ENCODE data around the gene APOC4. TPM values are rescaled to one million over a fixed set of nuclear protein-coding genes. Genes with fewer than 3 reads are reported as not detected.
"Not testable (repeated sequence)": the region's sequence is repeated elsewhere in the genome, so short reads cannot be mapped to it uniquely, and the experiment has no call there.

Gene APOC4
- polyA plus RNA-seq, 1 donor, result not detected

GRCh38 chr19:44959691-44960090 lies 17.7 kb downstream of the APOC4 start:
- Histone ChIP-seq H3K9me3 (ENCODE audit: control insufficient read depth, low read depth, low read length) (no peaks in the 10 kb centered on the region), H3K36me3 (ENCODE audit: control insufficient read depth, insufficient read depth, low read length) (peaks cover 30% of the 10 kb centered on the region), H3K4me3 (ENCODE audit: low read length) (no peak overlapping the region), H3K4me1 (ENCODE audit: control insufficient read depth, insufficient read depth, low read length) (peaks cover 16% of the 10 kb centered on the region), H3K27me3 (ENCODE audit: control insufficient read depth, insufficient read depth, low read length) (no peaks in the 10 kb centered on the region), H3K27ac (ENCODE audit: low read length) (no peak overlapping the region)
- 80% methylated on average over 1 of the region's 5 CpGs for WGBS (ENCODE audit: insufficient coverage, low lambda C conversion rate)
- DNase-seq, result no peak

DNA sequence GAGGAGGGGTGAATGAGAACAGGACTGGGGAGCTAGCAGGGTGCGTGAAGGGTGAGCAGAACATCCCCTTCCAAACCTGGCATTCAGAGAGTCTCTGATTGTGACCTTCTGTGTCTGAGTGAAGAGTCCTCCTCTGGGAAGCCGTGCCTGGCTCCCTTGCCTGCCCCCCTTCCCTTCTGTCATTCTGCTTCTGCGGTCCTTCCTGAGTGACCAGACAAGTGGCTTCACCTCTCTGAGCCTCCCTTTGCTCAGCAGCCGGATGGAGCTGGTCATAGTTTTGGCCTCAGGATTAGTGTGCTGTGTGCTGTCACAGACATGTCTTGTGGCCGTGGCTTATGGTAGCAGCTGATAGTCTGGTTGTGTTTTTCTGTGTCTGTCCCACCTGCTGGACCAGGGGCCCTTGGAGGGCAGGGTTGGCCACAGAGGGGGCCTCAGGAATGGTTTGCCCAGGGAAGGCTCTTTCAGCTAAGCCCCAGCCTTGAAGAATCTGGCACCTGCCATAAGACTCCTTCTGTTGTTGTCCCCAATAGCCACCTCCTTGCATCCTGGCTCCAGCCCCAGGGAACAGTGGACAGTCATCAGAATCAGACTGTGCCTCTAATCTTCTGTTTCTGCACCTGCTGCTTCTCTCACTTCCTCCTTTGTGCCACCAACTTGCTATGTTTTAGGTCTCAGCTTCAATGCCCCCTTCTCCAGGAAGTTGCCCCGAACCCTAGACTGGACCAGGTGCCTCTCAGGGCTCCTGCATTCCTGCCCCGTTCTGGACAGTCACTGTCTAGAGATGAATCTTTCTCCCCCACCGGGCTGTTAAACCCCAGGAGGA lies 19.1 kb downstream of the APOC4 start:
- Histone ChIP-seq H3K4me1 (ENCODE audit: control insufficient read depth, insufficient read depth, low read length) (peaks cover 13% of the 10 kb centered on the region), H3K27me3 (ENCODE audit: control insufficient read depth, insufficient read depth, low read length) (no peaks in the 10 kb centered on the region), H3K4me3 (ENCODE audit: low read length) (no peak overlapping the region), H3K9me3 (ENCODE audit: control insufficient read depth, low read depth, low read length) (no peaks in the 10 kb centered on the region), H3K27ac (ENCODE audit: low read length) (no peak overlapping the region), H3K36me3 (ENCODE audit: control insufficient read depth, insufficient read depth, low read length) (peaks cover 37% of the 10 kb centered on the region)
- WGBS (ENCODE audit: insufficient coverage, low lambda C conversion rate), result no CpG with 5 or more reads among the region's 8 CpGs
- no peak for DNase-seq

DNA sequence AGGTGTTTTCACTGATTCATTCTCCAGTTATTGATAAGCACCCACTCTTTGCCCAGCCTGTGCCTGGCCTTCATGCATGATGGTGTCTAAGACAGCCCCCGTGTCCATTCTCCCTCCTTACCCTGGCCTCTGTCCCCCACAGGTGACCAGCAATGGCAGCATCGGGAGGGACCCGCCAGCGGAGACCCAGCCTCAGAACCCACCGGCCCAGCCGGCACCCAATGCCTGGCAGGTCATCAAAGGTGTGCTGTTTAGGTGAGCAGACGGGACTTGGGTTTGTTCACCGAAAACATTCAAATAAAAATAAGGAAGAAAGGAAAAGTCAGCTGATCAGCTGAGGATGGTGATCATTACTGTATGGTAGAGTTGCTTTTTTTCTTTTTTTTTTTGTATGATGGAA lies 19.8 kb downstream of the APOC4 start:
- H3K9me3 ChIP-seq (ENCODE audit: control insufficient read depth, low read depth, low read length), result no peaks in the 10 kb centered on the region
- peaks cover 8% of the 10 kb centered on the region for H3K4me1 ChIP-seq (ENCODE audit: control insufficient read depth, insufficient read depth, low read length)
- H3K36me3 ChIP-seq (ENCODE audit: control insufficient read depth, insufficient read depth, low read length), result peaks cover 39% of the 10 kb centered on the region
- H3K4me3 ChIP-seq (ENCODE audit: low read length), result no peak overlapping the region
- no peak for DNase-seq
- no peak overlapping the region for H3K27ac ChIP-seq (ENCODE audit: low read length)
- no CpG with 5 or more reads among the region's 8 CpGs for WGBS (ENCODE audit: insufficient coverage, low lambda C conversion rate)
- H3K27me3 ChIP-seq (ENCODE audit: control insufficient read depth, insufficient read depth, low read length), result no peaks in the 10 kb centered on the region

- H3K4me1 ChIP-seq (ENCODE audit: control insufficient read depth, insufficient read depth, low read length), result no peaks in the 10 kb centered on the region
- no peak for DNase-seq
- WGBS (ENCODE audit: insufficient coverage, low lambda C conversion rate), result 100% methylated on average over 1 of the region's 5 CpGs
- no peaks in the 10 kb centered on the region for H3K27me3 ChIP-seq (ENCODE audit: control insufficient read depth, insufficient read depth, low read length)
- H3K27ac ChIP-seq (ENCODE audit: low read length), result no peak overlapping the region
- no peak overlapping the region for H3K4me3 ChIP-seq (ENCODE audit: low read length)
- H3K9me3 ChIP-seq (ENCODE audit: control insufficient read depth, low read depth, low read length), result no peaks in the 10 kb centered on the region
- peaks cover 43% of the 10 kb centered on the region for H3K36me3 ChIP-seq (ENCODE audit: control insufficient read depth, insufficient read depth, low read length)
These were observed 26.1 kb downstream of the APOC4 start for GRCh38 chr19:44968118-44968517.

GRCh38 chr19:44968670-44969069 lies 26.6 kb downstream of the APOC4 start:
- DNase-seq, result no peak
- no peak overlapping the region for H3K27ac ChIP-seq (ENCODE audit: low read length)
- H3K36me3 ChIP-seq (ENCODE audit: control insufficient read depth, insufficient read depth, low read length), result peaks cover 47% of the 10 kb centered on the region
- H3K4me3 ChIP-seq (ENCODE audit: low read length), result no peak overlapping the region
- H3K27me3 ChIP-seq (ENCODE audit: control insufficient read depth, insufficient read depth, low read length), result no peaks in the 10 kb centered on the region
- no peaks in the 10 kb centered on the region for H3K4me1 ChIP-seq (ENCODE audit: control insufficient read depth, insufficient read depth, low read length)
- H3K9me3 ChIP-seq (ENCODE audit: control insufficient read depth, low read depth, low read length), result no peaks in the 10 kb centered on the region
- no CpG with 5 or more reads among the region's 4 CpGs for WGBS (ENCODE audit: insufficient coverage, low lambda C conversion rate)

- Histone ChIP-seq H3K27ac (ENCODE audit: low read length) (no peak overlapping the region), H3K9me3 (ENCODE audit: control insufficient read depth, low read depth, low read length) (no peaks in the 10 kb centered on the region), H3K36me3 (ENCODE audit: control insufficient read depth, insufficient read depth, low read length) (peaks cover 52% of the 10 kb centered on the region), H3K4me3 (ENCODE audit: low read length) (no peak overlapping the region), H3K27me3 (ENCODE audit: control insufficient read depth, insufficient read depth, low read length) (no peaks in the 10 kb centered on the region), H3K4me1 (ENCODE audit: control insufficient read depth, insufficient read depth, low read length) (no peaks in the 10 kb centered on the region)
- no CpG with 5 or more reads among the region's 5 CpGs for WGBS (ENCODE audit: insufficient coverage, low lambda C conversion rate)
- no peak for DNase-seq
These were observed 27.4 kb downstream of the APOC4 start for GRCh38 chr19:44969437-44969836.

DNA sequence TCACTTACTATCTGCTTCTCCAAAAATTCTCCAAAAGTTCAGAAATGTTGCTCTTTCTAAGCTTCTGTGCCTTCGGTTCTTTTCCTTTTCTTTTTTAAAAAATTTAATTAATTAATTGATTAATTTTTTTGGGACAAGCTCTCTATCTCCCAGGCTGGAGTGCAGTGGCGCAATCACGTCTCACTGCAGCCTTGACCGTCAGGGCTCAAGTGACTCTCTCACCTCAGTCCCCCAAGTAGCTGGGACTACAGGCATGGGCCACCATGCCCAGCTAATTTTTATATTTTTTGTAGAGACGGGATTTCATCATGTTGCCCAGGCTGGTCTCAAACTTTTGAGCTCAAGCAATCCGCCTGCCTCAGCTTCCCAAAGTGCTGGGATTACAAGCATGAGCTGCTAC lies 29.4 kb downstream of the APOC4 start:
- 100% methylated on average over 1 of the region's 6 CpGs for WGBS (ENCODE audit: insufficient coverage, low lambda C conversion rate)
- not testable (repeated sequence) for H3K9me3 ChIP-seq (ENCODE audit: control insufficient read depth, low read depth, low read length)

GRCh38 chr19:44972802-44973201 lies 30.8 kb downstream of the APOC4 start:
- Histone ChIP-seq H3K4me3 (ENCODE audit: low read length) (no peak overlapping the region), H3K4me1 (ENCODE audit: control insufficient read depth, insufficient read depth, low read length) (no peaks in the 10 kb centered on the region), H3K36me3 (ENCODE audit: control insufficient read depth, insufficient read depth, low read length) (peaks cover 70% of the 10 kb centered on the region), H3K9me3 (ENCODE audit: control insufficient read depth, low read depth, low read length) (no peaks in the 10 kb centered on the region), H3K27me3 (ENCODE audit: control insufficient read depth, insufficient read depth, low read length) (no peaks in the 10 kb centered on the region), H3K27ac (ENCODE audit: low read length) (no peak overlapping the region)
- DNase-seq, result no peak
- WGBS (ENCODE audit: insufficient coverage, low lambda C conversion rate), result no CpG with 5 or more reads among the region's 13 CpGs

More for the DNA sequence above, 29.4 kb downstream of the APOC4 start:
- not testable (repeated sequence) for H3K27me3 ChIP-seq (ENCODE audit: control insufficient read depth, insufficient read depth, low read length); H3K4me1 ChIP-seq (ENCODE audit: control insufficient read depth, insufficient read depth, low read length); DNase-seq; H3K4me3 ChIP-seq (ENCODE audit: low read length); H3K27ac ChIP-seq (ENCODE audit: low read length)
- peaks cover 63% of the 10 kb centered on the region for H3K36me3 ChIP-seq (ENCODE audit: control insufficient read depth, insufficient read depth, low read length)

GRCh38 chr19:44973982-44974735 lies 32.1 kb downstream of the APOC4 start:
- Histone ChIP-seq H3K4me1 (ENCODE audit: control insufficient read depth, insufficient read depth, low read length) (no peaks in the 10 kb centered on the region), H3K4me3 (ENCODE audit: low read length) (no peak overlapping the region), H3K36me3 (ENCODE audit: control insufficient read depth, insufficient read depth, low read length) (peaks cover 68% of the 10 kb centered on the region), H3K27me3 (ENCODE audit: control insufficient read depth, insufficient read depth, low read length) (no peaks in the 10 kb centered on the region), H3K27ac (ENCODE audit: low read length) (no peak overlapping the region), H3K9me3 (ENCODE audit: control insufficient read depth, low read depth, low read length) (no peaks in the 10 kb centered on the region)
- WGBS (ENCODE audit: insufficient coverage, low lambda C conversion rate), result no CpG with 5 or more reads among the region's 21 CpGs
- no peak for DNase-seq

DNA sequence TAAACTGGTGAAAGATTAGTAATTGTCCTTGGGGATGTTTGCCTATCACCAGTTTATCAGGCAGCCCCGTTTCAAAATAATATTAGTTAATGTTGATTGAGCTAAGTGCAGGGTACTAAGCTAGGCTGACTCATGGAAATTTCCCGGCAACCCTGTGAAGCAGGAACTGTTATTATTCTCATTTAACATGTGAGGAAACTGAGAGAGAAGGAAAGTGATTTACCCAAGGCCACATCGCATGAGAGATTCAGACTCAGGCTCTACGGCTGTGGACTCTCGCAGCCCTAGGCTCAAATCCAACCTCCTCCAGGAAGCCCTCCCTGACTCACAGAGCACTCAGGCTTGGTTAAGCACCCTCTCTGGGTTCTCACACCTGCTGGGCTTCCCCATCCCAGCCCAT lies 32.8 kb downstream of the APOC4 start:
- no peak for DNase-seq
- no peaks in the 10 kb centered on the region for H3K9me3 ChIP-seq (ENCODE audit: control insufficient read depth, low read depth, low read length)
- H3K36me3 ChIP-seq (ENCODE audit: control insufficient read depth, insufficient read depth, low read length), result peaks cover 72% of the 10 kb centered on the region
- H3K27me3 ChIP-seq (ENCODE audit: control insufficient read depth, insufficient read depth, low read length), result no peaks in the 10 kb centered on the region
- H3K27ac ChIP-seq (ENCODE audit: low read length), result no peak overlapping the region
- WGBS (ENCODE audit: insufficient coverage, low lambda C conversion rate), result no CpG with 5 or more reads among the region's 5 CpGs
- no peak overlapping the region for H3K4me3 ChIP-seq (ENCODE audit: low read length)
- H3K4me1 ChIP-seq (ENCODE audit: control insufficient read depth, insufficient read depth, low read length), result no peaks in the 10 kb centered on the region
